GM21528 (cell line): ENCODE measurements around the gene POLD3.

Source experiments
- ATAC-seq: cut with Tn5 transposase; IDR thresholded peaks from one replicate; pipeline ENCODE4 v1.9.1; 2021; ENCODE audit warnings: mild to moderate bottlenecking, moderate library complexity; ENCODE audit not compliant: unreplicated experiment, low FRiP score

Gene POLD3

GRCh38 chr11:74684661-74685060 lies 92.3 kb downstream of the POLD3 start:
- no peak for ATAC-seq

GRCh38 chr11:74685338-74685737 lies 93.0 kb downstream of the POLD3 start:
- no peak for ATAC-seq

- ATAC-seq = no peak
These were observed 93.5 kb downstream of the POLD3 start for GRCh38 chr11:74685905-74686304.

GRCh38 chr11:74686792-74687191 lies 94.4 kb downstream of the POLD3 start:
- no peak for ATAC-seq

- ATAC-seq = no peak
These were observed 95.0 kb downstream of the POLD3 start for GRCh38 chr11:74687237-74688023.

GRCh38 chr11:74689666-74690065 lies 97.3 kb downstream of the POLD3 start:
- no peak for ATAC-seq

- ATAC-seq = no peak
These were observed 99.4 kb downstream of the POLD3 start for GRCh38 chr11:74691755-74692154.
